Hematopoietic multipotent progenitor cell treated with erythropoietin and hydrocortisone succinate and interleukin-3 and kit ligand, for 15 days (in vitro differentiated cells): Measurements from ENCODE around the gene DLG2.
"Not testable (repeated sequence)": the region's sequence is repeated elsewhere in the genome, so short reads cannot be mapped to it uniquely, and the experiment has no call there.

Experiments used
- DNase-seq: peaks from one replicate; pipeline ENCODE4 v3.0.0-alpha.2; 2015; ENCODE audit warnings: low spot score

The DLG2 gene

DNA sequence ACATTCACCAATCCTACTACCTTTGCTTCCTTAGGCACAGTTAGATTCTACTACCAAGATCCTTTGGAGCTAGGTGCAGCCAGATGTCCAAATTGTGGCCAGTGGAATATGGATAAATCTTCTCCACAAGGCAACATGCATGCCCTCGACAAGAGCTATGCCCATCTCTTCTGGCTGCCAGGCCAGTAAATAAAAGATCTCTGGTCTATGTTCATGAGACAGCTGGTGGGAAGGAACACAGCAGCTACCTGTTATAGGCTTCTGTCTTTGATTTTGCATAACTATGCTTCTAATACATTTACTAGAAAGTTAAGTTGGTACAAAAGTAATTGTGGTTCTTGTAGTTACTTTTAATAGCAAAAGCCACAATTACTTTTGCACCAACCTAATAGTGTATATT lies 182.7 kb downstream of the DLG2 start:
- no peak for DNase-seq

DNA sequence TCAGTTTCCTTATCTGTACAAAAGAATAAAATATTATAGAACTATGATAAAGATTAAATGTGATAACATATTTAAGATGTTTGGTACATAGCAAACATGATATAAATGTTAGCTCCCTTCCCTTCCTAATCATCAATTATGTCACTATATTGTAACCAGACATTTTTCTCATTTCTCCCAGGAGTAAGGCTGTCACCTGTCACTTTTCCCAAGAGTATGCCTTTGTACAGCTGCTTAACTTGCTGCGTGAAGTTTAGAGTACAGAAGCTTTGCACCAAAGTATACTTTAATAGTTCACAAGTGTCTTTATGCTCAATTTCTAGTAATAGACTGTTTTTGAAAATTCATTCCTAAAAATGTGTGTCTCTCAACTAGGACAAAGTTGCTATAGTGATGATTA lies 186.9 kb downstream of the DLG2 start:
- no peak for DNase-seq

- no peak for DNase-seq
Measured at GRCh38 chr11:85438328-85438727, 188.8 kb downstream of the DLG2 start.

DNA sequence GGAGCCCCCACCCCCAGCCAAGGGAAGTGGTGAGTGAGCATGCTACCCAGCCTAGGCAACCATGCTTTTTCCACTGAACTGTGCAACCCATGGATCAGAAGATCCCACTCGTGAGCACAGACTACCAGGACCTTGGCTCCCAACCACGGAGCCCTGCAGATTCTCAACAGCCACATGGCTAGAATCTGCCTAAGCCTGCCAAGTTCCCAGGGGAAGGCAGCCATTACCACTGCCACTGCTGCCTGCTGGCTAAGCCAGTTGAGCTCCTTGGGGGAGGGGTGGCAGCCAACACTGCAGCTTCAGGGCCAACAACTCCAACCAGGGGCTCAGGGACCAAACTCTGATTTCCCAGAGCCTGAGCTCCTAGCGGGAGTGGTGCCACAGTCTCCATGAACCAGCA lies 195.8 kb downstream of the DLG2 start:
- DNase-seq = no peak

DNA sequence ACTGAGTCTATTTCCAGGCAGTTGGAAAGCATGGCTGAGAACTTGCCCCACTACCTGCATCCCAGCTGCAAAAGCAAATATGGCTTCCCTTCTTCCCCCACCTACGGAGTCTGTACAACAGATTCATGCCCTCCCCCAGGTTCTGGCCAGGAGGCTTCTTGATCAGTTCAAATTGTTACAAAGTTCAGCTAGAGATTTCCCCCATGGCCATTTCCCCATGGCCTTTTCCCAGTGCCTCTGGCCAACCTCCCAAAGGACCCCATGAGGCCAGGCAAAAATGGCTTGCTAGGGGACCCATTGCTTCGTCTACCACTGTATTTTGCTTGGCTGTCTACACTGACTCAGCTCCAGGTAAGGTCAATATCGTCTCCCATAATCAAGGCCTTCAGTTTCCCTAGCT lies 203.3 kb downstream of the DLG2 start:
- DNase-seq = no peak

- DNase-seq = no peak
Measured at GRCh38 chr11:85423316-85423715, 203.8 kb downstream of the DLG2 start.

GRCh38 chr11:85414175-85414574 lies 213.0 kb downstream of the DLG2 start:
- DNase-seq = no peak

DNA sequence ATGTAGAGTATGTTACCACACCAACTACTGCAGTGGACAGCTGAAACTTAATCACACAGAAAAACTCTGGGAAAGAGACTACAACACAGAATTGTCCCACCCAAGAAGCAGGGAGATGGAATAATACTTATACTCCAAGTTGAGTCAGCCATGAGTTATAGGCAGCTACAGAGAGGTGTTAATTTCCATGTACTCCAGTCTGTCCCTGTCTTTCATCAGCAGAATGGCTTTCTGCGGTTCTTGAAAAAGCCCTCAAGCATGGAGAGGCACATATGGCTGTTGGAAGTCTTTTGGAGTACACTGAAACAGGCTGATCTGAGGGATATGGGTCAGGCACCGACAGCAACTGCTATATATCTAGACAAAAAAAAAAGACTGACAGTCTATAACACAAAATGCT lies 219.5 kb downstream of the DLG2 start:
- no peak for DNase-seq

- DNase-seq = no peak
Measured at GRCh38 chr11:85406841-85407240, 220.3 kb downstream of the DLG2 start.

GRCh38 chr11:85406316-85406715 lies 220.8 kb downstream of the DLG2 start:
- no peak for DNase-seq

DNA sequence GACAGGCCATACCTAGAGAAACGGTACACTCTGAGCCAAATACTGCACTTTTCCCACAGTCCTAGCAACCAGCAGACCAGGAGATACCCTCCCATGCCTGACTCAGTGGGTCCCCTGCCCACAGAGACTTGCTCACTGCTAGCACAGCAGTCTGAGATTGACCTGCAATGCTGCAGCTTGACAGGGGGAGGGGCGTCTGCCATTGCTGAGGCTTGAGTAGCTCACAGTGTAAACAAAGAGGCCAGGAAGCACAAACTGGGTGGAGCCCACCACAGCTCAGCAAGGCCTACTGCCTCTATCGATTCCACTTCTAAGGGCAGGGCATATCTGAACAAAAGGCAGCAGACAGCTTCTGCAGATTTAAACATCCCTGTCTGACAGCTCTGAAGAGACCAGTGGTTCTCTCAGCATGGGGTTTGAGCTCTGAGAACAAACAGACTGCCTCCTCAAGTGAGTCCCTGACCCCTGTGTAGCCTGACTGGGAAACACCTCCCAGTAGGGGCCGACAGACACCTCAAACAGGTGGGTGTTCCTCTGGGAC lies 231.6 kb downstream of the DLG2 start:
- DNase-seq = not testable (repeated sequence)

- no peak for DNase-seq
Measured at GRCh38 chr11:85394283-85394682, 232.9 kb downstream of the DLG2 start.

DNA sequence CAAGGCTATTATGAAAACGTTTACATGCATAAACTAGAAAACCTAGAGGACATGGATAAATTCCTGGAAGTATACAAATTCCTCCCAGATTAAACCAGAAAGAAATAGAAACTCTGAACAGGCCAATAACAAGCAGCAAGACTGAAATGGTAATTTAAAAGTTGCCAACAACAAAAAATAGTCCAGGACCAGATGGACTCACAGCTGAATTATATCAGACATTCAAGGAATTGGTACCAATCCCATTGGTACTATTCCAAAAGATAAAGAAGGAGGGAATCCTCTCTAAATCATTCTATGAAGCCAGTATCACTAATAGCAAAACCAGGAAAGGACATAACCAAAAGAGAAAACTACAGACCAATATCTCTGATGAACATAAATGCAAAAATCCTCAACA lies 236.0 kb downstream of the DLG2 start:
- no peak for DNase-seq

- no peak for DNase-seq
Measured at GRCh38 chr11:85385547-85385946, 241.6 kb downstream of the DLG2 start.

GRCh38 chr11:85385111-85385510 lies 242.0 kb downstream of the DLG2 start:
- no peak for DNase-seq

DNA sequence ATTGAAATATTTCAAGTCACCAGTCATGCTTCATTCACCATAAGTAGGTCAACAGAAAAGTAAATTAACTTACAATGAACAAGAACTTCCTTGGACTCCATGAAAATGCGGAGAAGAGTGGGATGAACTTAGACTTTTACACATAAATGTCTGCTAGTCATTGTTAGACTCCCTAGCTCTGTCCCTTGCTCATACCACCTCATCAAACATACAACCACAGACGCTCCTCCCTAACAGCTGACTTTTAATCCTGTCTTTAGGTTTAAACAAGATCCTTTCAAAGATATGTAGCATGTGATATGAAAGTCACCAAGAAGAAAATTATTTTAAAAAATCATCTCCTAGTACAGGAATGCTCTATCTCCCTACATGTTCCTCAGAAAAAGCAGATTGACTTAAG lies 248.1 kb downstream of the DLG2 start:
- DNase-seq = no peak

DNA sequence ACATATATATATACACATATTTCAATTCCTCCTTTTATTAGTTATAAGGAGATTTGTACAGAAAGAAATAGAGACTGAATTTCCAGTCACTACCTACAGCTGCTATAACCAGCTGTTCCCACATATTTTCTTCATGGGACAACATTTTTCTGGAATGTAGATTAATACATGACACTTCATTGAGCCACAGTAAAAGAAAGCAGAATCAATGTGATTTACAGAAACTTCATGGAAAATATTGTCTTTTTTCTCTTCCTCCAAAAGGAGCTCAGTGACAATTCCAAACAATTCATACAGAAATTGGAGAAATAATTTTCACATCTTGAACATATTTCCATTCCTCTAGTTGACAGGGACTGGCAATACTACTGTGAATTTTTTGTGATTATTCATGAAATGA lies 249.2 kb downstream of the DLG2 start:
- DNase-seq = no peak

DNA sequence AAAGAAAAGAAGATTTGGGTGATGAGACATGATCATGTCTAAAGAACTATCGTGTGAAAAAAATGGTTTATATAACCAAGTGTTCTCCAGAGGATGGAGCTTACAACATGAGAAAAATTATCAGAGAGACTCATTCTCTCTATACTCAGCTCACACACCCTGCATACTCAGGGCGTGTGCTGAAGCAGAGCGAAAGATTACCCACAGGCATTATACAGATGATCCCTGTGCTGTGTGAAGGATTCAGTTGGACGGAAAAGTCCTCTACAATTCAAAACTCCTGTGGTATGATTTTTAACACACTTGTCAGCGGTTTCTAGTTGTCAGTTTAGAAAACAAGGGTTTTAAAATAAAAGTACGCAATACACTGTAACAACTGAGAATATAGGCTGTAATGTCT lies 267.3 kb downstream of the DLG2 start:
- no peak for DNase-seq

DNA sequence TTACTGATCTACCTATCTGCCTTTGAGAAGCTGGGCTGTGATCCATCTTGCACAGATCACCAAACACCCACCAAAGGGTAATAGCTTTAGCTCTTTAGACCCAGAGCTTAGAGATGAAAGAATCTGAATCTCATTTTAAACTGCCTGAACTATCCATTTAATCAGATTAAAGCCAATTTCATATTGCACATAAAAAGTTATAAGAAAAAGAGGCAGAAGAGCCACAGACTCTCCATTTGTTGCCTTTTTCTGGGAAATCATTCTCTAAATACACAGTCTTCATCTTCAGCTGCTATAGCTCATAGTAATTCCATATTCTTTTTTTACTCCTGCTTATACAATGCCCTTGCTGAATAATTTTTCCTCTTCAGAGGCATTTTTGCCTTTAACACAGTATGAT lies 271.2 kb downstream of the DLG2 start:
- no peak for DNase-seq

GRCh38 chr11:85349539-85349938 lies 277.6 kb downstream of the DLG2 start:
- DNase-seq = not testable (repeated sequence)

DNA sequence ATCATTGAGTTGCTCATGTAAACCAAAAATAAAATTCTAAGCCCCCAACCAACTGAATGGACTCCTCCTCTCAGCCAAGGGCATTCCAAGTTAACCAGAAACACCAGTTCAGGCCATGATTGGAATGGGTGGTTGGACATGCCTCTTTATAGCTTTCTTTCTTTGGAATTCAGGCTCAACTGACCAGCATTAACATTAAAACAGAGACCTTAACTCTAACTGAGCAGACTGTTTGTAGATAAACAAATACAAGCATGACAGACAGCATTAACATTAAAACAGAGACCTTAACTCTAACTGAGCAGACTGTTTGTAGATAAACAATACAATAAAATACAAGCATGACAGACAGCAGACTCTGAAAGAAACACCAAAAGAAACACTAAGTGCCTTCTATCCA lies 278.2 kb downstream of the DLG2 start:
- no peak for DNase-seq

GRCh38 chr11:85347291-85347690 lies 279.9 kb downstream of the DLG2 start:
- no peak for DNase-seq

DNA sequence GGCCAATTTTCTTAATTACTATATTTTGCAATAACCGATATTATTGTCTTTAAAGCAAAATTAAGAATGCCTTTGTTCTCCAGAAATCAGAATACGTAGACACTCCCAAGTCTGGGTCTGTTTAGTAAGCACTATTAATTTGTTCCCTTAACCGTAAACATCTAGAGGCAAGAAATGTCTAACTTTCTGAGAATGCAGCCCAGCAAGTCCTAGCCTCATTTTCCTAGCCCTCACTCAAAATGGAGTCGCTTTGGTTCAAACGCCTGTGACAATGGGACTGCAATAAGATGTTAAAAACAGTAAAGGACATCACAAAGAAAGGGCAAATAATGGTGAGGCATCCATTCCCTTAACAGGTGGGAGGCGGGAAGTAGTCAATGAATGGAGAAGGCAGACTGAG lies 280.7 kb downstream of the DLG2 start:
- no peak for DNase-seq

- DNase-seq = not testable (repeated sequence)
Measured at GRCh38 chr11:85340846-85341245, 286.3 kb downstream of the DLG2 start.

GRCh38 chr11:85318573-85318972 lies 308.6 kb downstream of the DLG2 start:
- no peak for DNase-seq
